H1 (cell line): ENCODE measurements around the gene MTFP1.

Source experiments
- CTCF ChIP-seq, 3 experiments: IDR thresholded peaks; 1 replicate in 2 of 3; 2 replicates in 1 of 3; pipeline versions ENCODE4 v1.5.1 to v1.6.1; 2011; ENCODE audit warnings: low read length in 3 of 3, mild to moderate bottlenecking in 3 of 3, inconsistent platforms in 2 of 3, low read depth in 1 of 3, moderate library complexity in 1 of 3; ENCODE audit not compliant: insufficient read depth in 1 of 3; ENCODE audit errors: control extremely low read depth in 1 of 3
- GABPA ChIP-seq: IDR thresholded peaks from 2 replicates; pipeline ENCODE4 v1.6.1; 2011; ENCODE audit warnings: mild to moderate bottlenecking, low read length, moderate library complexity, borderline replicate concordance; ENCODE audit not compliant: insufficient read depth
- KDM1A ChIP-seq: fragments of 200-600, 300-600 bp; sonication (generic); IDR thresholded peaks from 2 replicates; pipeline ENCODE4 v1.7.1; 2016; ENCODE audit warnings: mild to moderate bottlenecking, low read length, borderline replicate concordance
- MAX ChIP-seq: IDR thresholded peaks from 2 replicates; pipeline ENCODE4 v1.6.1; 2012; ENCODE audit warnings: inconsistent platforms
- POLR2A ChIP-seq, 2 experiments: IDR thresholded peaks; 1 replicate in 1 of 2; 2 replicates in 1 of 2; pipeline ENCODE4 v1.6.1; 2011; ENCODE audit warnings: low read depth in 2 of 2, low read length in 2 of 2, mild to moderate bottlenecking in 2 of 2; ENCODE audit errors: control extremely low read depth in 1 of 2
- TAF1 ChIP-seq: IDR thresholded peaks from 2 replicates; pipeline ENCODE4 v1.6.1; 2011; ENCODE audit warnings: mild to moderate bottlenecking, low read depth, low read length
- TF ChIP-seq, protein P1 (sequence below): IDR thresholded peaks from 2 replicates; pipeline ENCODE4 v1.6.1; 2011; ENCODE audit warnings: low read length, improper control_type of control experiment

- TF ChIP-seq, protein P1, sequence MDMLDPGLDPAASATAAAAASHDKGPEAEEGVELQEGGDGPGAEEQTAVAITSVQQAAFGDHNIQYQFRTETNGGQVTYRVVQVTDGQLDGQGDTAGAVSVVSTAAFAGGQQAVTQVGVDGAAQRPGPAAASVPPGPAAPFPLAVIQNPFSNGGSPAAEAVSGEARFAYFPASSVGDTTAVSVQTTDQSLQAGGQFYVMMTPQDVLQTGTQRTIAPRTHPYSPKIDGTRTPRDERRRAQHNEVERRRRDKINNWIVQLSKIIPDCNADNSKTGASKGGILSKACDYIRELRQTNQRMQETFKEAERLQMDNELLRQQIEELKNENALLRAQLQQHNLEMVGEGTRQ = no peak
- no peak for TF ChIP-seq KDM1A
- no peak for TF ChIP-seq TAF1
- TF ChIP-seq POLR2A (IDR thresholded peaks at IDR 0.05; ENCODE audit: control extremely low read depth in 1 of 2, low read depth in 2 of 2, low read length in 2 of 2) = no peak
- TF ChIP-seq CTCF (IDR thresholded peaks at IDR 0.05; ENCODE audit: control extremely low read depth in 1 of 3, insufficient read depth in 1 of 3, low read depth in 1 of 3, low read length in 3 of 3) = no peak
- TF ChIP-seq GABPA = no peak
- TF ChIP-seq MAX = no peak
Measured at GRCh38 chr22:30470655-30471054, 45.1 kb downstream of the MTFP1 start.
